HG03039 (cell line): ENCODE results near the gene WAPL.

Experiments
- ATAC-seq: cut with Tn5 transposase; IDR thresholded peaks from one replicate; pipeline ENCODE4 v1.9.1; 2021; ENCODE audit warnings: mild to moderate bottlenecking, moderate library complexity; ENCODE audit not compliant: unreplicated experiment

WAPL gene

GRCh38 chr10:86524225-86524962, 2.8 kb upstream of the WAPL start:
- no peak for ATAC-seq

DNA sequence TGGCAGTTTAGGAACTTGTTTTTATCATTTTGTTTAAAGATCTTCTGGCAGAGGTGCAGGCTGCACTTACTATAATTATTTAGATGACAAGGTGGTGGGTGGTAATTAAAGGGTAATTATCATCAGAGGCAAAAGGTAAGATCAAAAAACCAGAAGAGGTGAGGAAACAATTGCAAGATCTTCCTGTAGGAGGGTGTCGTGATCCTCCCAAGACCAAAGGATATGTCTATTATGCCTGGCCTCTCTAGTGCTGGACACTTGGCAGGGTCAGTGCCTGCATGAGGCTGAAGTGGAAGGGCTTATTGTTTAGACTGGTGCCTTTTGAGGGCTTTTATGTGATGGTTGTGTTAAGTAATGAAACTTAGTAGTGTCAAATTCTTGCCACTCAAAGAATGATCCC, 1.8 kb upstream of the WAPL start:
- no peak for ATAC-seq

DNA sequence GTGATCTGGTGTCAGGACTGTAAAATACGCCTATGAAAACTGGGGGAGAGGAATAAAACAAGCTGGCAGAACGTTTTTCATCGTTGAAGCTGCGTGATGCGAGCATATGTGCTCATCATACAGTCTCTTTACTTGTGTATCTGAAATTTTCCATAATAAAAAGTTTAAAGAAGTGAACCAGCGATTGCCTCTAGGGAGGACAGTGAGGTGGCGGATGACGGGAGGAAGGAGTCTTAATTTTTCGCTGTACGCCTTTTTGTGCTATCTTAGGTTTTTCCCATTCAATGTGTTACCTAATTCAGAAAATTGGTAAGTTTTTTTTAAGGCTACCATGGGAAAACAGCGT, 891 bp upstream of the WAPL start:
- ATAC-seq = no peak

GRCh38 chr10:86520871-86521677, 518 bp downstream of the WAPL start:
- peak; percentile 22 for ATAC-seq

DNA sequence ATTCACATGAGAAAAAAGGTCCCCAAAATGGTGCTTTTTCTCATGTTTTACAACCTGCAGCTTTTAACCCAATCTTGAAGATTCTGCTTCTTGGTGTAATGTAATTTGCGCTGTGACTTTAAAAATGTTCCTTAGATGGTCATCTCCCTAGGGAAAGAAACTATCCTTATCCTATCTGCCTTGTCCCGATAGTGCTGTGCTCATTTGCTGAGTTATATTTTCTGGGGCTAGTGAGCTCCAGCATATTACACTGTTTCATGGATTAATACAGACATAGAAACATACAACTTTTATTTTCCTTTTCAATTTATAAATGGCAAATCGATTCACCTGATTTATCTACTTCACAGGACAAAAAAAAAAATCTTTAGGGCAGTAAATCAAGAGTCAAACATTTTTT, 2.8 kb downstream of the WAPL start:
- no peak for ATAC-seq

GRCh38 chr10:86512137-86512536, 9.5 kb downstream of the WAPL start:
- ATAC-seq = no peak

GRCh38 chr10:86511027-86511865, 10.3 kb downstream of the WAPL start:
- ATAC-seq = no peak

GRCh38 chr10:86509145-86509544, 12.4 kb downstream of the WAPL start:
- ATAC-seq = no peak

- ATAC-seq = no peak
Observed at GRCh38 chr10:86508217-86508616, 13.4 kb downstream of the WAPL start.

DNA sequence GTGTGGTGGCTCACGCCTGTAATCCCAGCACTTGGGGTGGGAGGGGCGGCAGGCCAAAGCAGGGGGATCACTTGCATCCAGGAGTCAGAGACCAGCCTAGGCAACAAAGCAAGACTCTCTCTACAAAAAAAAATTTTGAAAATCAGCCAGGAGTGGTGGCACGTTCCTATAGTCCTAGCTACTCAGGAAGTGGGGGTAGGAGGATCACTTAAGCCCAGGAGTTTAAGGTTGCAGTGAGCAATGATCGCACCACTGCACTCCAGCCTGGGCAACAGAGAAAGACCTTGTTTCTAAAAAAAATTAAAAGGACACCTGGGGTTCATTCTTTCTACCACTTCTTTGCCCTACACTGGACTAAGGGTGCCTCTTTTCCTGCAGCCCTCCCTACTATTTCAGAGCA, 15.1 kb downstream of the WAPL start:
- no peak for ATAC-seq

- ATAC-seq = no peak
Observed at GRCh38 chr10:86506062-86506461, 15.5 kb downstream of the WAPL start.

GRCh38 chr10:86504510-86504909, 17.1 kb downstream of the WAPL start:
- no peak for ATAC-seq

GRCh38 chr10:86500846-86501245, 20.7 kb downstream of the WAPL start:
- ATAC-seq = no peak

GRCh38 chr10:86498598-86498997, 23.0 kb downstream of the WAPL start:
- ATAC-seq = no peak

GRCh38 chr10:86497621-86498020, 24.0 kb downstream of the WAPL start:
- no peak for ATAC-seq

GRCh38 chr10:86489960-86490612, 31.5 kb downstream of the WAPL start:
- ATAC-seq = no peak

GRCh38 chr10:86489071-86489810, 32.4 kb downstream of the WAPL start:
- ATAC-seq = no peak

- peak; percentile 56 for ATAC-seq
Observed at GRCh38 chr10:86486856-86487255, 34.7 kb downstream of the WAPL start.

- ATAC-seq = no peak
Observed at GRCh38 chr10:86483664-86484063, 37.9 kb downstream of the WAPL start.

DNA sequence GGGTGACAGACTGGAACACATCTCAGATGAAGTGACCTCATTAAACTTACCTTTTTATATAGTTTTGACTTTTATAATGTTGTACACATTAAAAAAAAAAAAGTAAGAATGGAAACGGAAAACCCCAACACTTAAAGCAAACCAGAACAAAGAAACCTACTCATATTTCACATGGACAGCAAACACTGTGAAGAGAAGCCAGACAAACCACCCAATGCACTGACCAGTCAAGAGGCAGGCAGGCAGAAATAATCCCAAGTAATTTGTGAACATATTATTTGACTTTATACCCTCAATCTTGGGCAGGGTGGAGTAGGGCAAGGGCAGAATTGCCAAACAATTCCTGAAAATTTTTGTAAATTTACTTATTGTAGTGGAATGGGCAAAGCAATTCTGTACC, 39.8 kb downstream of the WAPL start:
- ATAC-seq = no peak
